ENCODE results near the gene FKTN.

Gene FKTN

DNA sequence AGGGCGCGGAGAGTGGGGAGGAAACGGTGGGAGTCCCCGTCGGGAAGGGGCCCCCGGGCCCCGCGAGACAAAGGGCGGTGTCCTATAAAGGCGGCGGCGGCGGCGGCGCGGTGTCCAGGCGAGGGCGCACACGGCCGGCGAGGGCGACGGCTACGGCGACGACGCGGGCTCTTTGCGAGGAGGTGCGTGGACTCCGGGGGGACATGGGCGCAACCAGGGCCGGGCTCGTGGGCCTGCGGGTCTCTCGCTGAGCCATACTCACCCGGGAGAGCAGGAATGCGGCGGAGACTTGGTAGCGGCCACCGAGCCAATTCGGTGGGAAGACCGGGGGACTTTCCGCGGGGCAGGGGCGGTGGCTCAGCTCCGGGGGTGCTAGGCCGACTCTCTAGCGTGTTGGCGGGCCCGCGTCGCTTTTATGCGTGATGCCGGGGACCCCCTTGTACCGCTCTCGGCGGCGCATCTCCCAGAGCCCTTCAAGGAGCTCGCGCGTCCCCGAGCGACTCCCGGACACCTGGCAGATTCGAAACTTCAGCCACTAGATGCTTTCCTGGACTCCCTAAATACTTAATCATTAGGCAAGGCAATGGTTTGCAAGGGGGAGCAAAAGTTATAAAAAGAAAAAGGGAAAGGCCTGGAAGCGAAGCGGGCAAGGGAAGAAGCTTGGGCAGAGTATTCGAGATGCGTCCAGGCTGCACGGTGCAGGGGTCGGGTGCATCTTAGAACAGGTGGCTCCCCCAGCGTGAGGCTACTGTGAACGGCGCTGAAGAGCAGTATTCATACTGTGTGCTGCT is 98.4 kb downstream of the FKTN start:
- H3K4me3 ChIP-seq (ENCODE audit: low read depth, low read length): peak overlapping the region; percentile 54
- no peak for DNase-seq (ENCODE audit: low read depth)
- TF ChIP-seq, protein P1, sequence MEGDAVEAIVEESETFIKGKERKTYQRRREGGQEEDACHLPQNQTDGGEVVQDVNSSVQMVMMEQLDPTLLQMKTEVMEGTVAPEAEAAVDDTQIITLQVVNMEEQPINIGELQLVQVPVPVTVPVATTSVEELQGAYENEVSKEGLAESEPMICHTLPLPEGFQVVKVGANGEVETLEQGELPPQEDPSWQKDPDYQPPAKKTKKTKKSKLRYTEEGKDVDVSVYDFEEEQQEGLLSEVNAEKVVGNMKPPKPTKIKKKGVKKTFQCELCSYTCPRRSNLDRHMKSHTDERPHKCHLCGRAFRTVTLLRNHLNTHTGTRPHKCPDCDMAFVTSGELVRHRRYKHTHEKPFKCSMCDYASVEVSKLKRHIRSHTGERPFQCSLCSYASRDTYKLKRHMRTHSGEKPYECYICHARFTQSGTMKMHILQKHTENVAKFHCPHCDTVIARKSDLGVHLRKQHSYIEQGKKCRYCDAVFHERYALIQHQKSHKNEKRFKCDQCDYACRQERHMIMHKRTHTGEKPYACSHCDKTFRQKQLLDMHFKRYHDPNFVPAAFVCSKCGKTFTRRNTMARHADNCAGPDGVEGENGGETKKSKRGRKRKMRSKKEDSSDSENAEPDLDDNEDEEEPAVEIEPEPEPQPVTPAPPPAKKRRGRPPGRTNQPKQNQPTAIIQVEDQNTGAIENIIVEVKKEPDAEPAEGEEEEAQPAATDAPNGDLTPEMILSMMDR (conservative IDR thresholded peaks at IDR 0.05; ENCODE audit: low read depth, low read length): no peak

DNA sequence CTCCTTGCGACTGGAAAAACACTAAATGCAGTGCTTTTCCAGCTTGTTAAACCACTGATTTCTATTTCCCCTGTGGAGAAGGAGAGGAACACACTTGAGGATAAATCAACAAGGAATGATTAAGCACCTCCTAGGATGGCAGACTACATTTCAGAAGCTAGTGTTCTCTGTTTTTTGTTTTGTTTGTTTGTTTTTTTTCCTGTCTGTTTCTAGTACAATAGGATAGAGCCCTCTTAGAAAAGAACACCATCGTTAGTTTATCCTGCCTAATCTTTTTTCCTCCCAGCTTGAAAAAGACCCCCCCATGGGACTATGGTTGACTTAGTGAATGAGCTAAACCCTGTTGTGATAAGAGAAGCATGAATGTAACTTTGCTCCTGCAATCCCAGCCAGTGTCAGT is 100.4 kb downstream of the FKTN start:
- H3K4me3 ChIP-seq (ENCODE audit: low read depth, low read length): no peak overlapping the region
- TF ChIP-seq, protein P1 (conservative IDR thresholded peaks at IDR 0.05; ENCODE audit: low read depth, low read length): no peak
- DNase-seq (ENCODE audit: low read depth): no peak

DNA sequence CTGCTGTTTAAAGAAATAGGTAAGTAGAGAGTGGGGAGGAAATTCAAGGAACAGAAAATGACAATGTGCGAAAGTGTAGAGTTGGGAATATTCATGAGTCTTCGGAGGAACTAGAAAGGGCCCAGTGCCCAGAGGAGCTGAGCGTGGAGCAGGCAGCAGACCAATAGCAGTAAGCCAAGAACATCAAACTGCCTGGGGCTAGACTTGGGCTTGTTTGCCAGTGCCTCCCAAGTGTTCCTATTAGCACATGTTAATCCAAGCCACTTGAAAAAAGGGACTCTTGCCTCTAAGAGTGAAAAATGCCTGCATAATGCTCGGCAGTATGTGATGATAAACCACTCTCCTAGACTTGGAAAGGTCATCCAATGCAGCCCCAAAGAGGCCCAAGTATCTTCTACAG is 103.1 kb downstream of the FKTN start:
- no peak overlapping the region for H3K4me3 ChIP-seq (ENCODE audit: low read depth, low read length)
- no peak for DNase-seq (ENCODE audit: low read depth)
- TF ChIP-seq, protein P1 (conservative IDR thresholded peaks at IDR 0.05; ENCODE audit: low read depth, low read length): no peak

DNA sequence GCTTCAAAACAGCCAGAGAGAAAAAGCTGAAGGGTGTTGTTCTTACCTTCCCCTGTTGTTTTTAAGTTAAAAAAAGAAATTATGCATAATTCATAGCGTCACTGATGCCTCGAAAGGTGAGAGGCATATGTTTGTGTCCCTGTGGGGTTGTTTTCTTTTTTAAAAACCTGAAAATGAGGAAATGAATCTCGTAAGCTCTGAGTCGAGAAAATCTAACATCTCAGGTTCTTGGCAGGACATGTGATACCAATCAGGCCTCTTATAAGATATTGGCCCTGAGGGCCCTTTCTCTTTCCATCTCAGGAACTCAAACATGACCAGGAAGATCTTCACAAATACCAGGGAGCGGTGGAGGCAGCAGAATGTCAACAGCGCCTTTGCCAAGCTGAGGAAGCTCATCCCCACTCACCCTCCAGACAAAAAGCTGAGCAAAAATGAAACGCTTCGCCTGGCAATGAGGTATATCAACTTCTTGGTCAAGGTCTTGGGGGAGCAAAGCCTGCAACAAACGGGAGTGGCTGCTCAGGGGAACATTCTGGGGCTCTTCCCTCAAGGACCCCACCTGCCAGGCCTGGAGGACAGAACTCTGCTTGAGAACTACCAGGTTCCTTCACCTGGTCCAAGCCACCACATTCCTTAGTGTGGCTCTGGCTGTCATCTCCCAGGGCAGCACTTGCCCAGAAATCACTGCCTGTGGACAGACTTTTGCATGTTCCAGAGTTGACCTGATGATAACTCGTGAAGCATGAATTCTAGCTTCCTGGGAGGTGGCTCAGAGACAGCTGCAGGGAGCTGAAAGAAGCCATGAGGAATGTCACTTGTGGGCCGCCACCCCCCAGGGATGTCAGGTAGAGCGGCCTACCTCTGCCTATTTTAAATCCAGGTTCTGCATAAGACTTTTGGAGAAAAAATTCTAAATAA is 104.5 kb downstream of the FKTN start, which contains the start of gene TAL2:
Gene TAL2, plus strand, starts transcription at position 274 of the 921 bp plus-strand sequence. Its CDS starts 40 bp downstream, at position 314.
- TF ChIP-seq, protein P1 (conservative IDR thresholded peaks at IDR 0.05; ENCODE audit: low read depth, low read length): no peak
- DNase-seq (ENCODE audit: low read depth): no peak
- H3K4me3 ChIP-seq (ENCODE audit: low read depth, low read length): no peak within 1 kb of the TSS

DNA sequence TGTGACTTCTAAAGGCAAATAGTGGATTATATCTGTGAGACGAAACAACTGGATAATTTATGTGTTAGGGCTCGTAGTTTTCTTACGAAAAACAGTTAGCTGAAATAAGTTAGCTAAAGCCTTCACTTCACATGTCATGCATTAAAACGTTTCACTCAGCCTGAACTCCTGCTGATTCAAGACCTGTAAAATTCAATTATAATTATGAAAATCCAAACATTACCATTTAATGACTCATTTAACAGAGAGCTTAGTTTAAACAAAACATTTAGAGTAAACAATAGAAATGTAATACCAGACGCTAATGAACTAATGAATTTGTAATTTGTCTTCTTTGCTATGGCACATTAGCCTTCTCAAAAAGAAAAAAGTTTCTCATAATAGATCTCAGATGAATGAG is 106.0 kb downstream of the FKTN start:
- no peak for DNase-seq (ENCODE audit: low read depth)
- TF ChIP-seq, protein P1 (conservative IDR thresholded peaks at IDR 0.05; ENCODE audit: low read depth, low read length): no peak
- H3K4me3 ChIP-seq (ENCODE audit: low read depth, low read length): no peak overlapping the region

DNA sequence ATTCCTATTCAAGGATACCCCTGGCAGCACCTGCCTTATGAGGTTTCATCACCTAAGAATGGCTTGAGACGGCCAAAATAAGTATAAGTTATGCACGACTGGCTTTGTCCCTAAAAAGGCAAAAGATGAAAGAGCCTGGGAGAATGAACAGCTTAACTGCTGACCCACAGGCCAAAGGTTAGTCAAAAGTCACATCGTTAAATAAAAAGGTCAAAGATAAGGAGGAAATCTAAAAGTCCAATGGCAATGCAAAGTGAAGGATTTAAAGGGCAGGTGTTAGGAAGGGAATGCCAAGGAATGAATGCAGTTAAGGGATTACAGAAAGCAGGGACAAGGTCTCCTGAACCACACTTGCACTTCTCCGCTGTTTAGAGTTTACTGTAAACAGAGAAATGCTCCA is 109.9 kb downstream of the FKTN start:
- TF ChIP-seq, protein P1 (conservative IDR thresholded peaks at IDR 0.05; ENCODE audit: low read depth, low read length): no peak
- H3K4me3 ChIP-seq (ENCODE audit: low read depth, low read length): no peak overlapping the region
- DNase-seq (ENCODE audit: low read depth): no peak

All from choroid plexus epithelial cell (primary cell).